H1 (cell line): Measurements from ENCODE around the gene CNOT9. TPM values are rescaled to one million over a fixed set of nuclear protein-coding genes. Genes with fewer than 3 reads are reported as not detected.

Experiments
- CTCF ChIA-PET: fragments of 300-600 bp; sonication (Branson Sonifier 250); formaldehyde crosslinking; loops from one replicate; lab custom pipeline; 2021; ENCODE audit not compliant: partially characterized antibody; lab: Charles Lee
- POLR2A ChIA-PET: fragments of 300-600 bp; sonication (Branson Sonifier 250); formaldehyde crosslinking; loops from one replicate; lab custom pipeline; 2021; ENCODE audit warnings: inconsistent platforms; ENCODE audit not compliant: partially characterized antibody; lab: Charles Lee
- DNase-seq, 2 experiments: peaks; one replicate each; pipeline versions ENCODE4 v3.0.0 to v3.0.0-alpha.2; 2010 to 2022; ENCODE audit warnings: low spot score in 2 of 2, low read depth in 1 of 2, mixed read lengths in 1 of 2
- FAIRE-seq: peaks from 2 replicates; lab custom pipeline; 2011; peaks lifted over from hg19 to GRCh38; lab: Jason Lieb, UNC
- H2AFZ ChIP-seq: 2 replicates; pipeline ENCODE4 v1.8.1; 2012; ENCODE audit warnings: low read length, inconsistent platforms
- H2AK5ac ChIP-seq: 2 replicates; pipeline ENCODE4 v1.6.1; 2013; ENCODE audit warnings: low read depth, low read length
- H2BK120ac ChIP-seq: replicated peaks from 2 replicates; pipeline ENCODE3; 2013; ENCODE audit warnings: low read depth, low read length, inconsistent platforms
- H2BK12ac ChIP-seq: 2 replicates; pipeline ENCODE4 v1.6.1; 2013; ENCODE audit warnings: low read depth, low read length
- H2BK15ac ChIP-seq: 2 replicates; pipeline ENCODE4 v1.6.1; 2013; ENCODE audit warnings: low read length
- H2BK20ac ChIP-seq: 2 replicates; pipeline ENCODE4 v1.6.1; 2013; ENCODE audit warnings: low read length
- H2BK5ac ChIP-seq: 2 replicates; pipeline ENCODE4 v1.6.1; 2013; ENCODE audit warnings: low read depth, low read length
- H3K14ac ChIP-seq: 2 replicates; pipeline ENCODE4 v1.6.1; 2013; ENCODE audit warnings: inconsistent platforms; ENCODE audit not compliant: insufficient read length
- H3K18ac ChIP-seq: 2 replicates; pipeline ENCODE4 v1.6.1; 2013; ENCODE audit warnings: low read length; ENCODE audit errors: extremely low read depth
- H3K23ac ChIP-seq: 2 replicates; pipeline ENCODE4 v1.6.1; 2013; ENCODE audit warnings: inconsistent platforms; ENCODE audit not compliant: insufficient read length
- H3K23me2 ChIP-seq: 2 replicates; pipeline ENCODE4 v1.6.1; 2013; ENCODE audit warnings: low read depth, low read length
- H3K27ac ChIP-seq: 2 replicates; pipeline ENCODE4 v1.6.1; 2011; ENCODE audit warnings: low read depth, low read length, inconsistent platforms
- H3K27me3 ChIP-seq, 4 experiments: replicated peaks in 1 of 4; 1 replicate in 1 of 4; 2 replicates in 3 of 4; pipeline versions ENCODE4 v1.6.1 to v1.8.1; 2011 to 2013; ENCODE audit warnings: low read length in 3 of 4, mild to moderate bottlenecking in 3 of 4, inconsistent platforms in 2 of 4, mixed read lengths in 2 of 4, moderate library complexity in 1 of 4; ENCODE audit not compliant: control insufficient read depth in 3 of 4, insufficient read depth in 3 of 4; ENCODE audit errors: extremely low read depth in 1 of 4
- H3K36me3 ChIP-seq, 4 experiments: 2 replicates each; pipeline versions ENCODE4 v1.6.1 to v1.8.1; 2011 to 2013; ENCODE audit warnings: mild to moderate bottlenecking in 4 of 4, low read length in 3 of 4, moderate library complexity in 2 of 4, control low read depth in 1 of 4, inconsistent platforms in 1 of 4; ENCODE audit not compliant: insufficient read depth in 4 of 4, control insufficient read depth in 2 of 4
- H3K4ac ChIP-seq: replicated peaks from 2 replicates; pipeline ENCODE3; 2013; ENCODE audit warnings: low read length, low read depth, mixed read lengths, inconsistent platforms; ENCODE audit not compliant: insufficient read length
- H3K4me1 ChIP-seq, 4 experiments: replicated peaks in 1 of 4; 1 replicate in 1 of 4; 2 replicates in 3 of 4; pipeline versions ENCODE4 v1.6.1 to v1.8.1; 2011 to 2013; ENCODE audit warnings: low read length in 3 of 4, inconsistent platforms in 2 of 4, mixed read lengths in 1 of 4; ENCODE audit not compliant: insufficient read depth in 4 of 4, control insufficient read depth in 3 of 4
- H3K4me2 ChIP-seq, 2 experiments: 2 replicates each; pipeline versions ENCODE4 v1.6.1 to v1.8.1; 2011 to 2013; ENCODE audit warnings: low read depth in 2 of 2, low read length in 2 of 2, control low read depth in 1 of 2, inconsistent platforms in 1 of 2, mild to moderate bottlenecking in 1 of 2; ENCODE audit not compliant: insufficient read depth in 1 of 2
- H3K4me3 ChIP-seq, 4 experiments: fragments of 200-600, 300-600 bp in 1 of 4; sonication (generic), shearing (Covaris generic), sonication (Bioruptor Twin) in 1 of 4; 2 replicates each; pipeline versions ENCODE4 v1.5.1 to v1.8.1; 2011 to 2016; ENCODE audit warnings: low read length in 4 of 4, low read depth in 3 of 4, control low read depth in 2 of 4, inconsistent platforms in 2 of 4, mild to moderate bottlenecking in 2 of 4, mixed read lengths in 1 of 4, moderate library complexity in 1 of 4; ENCODE audit not compliant: insufficient read depth in 2 of 4; ENCODE audit errors: extremely low read depth in 1 of 4
- H3K56ac ChIP-seq: replicated peaks from 2 replicates; pipeline ENCODE3; 2013; ENCODE audit warnings: low read depth, mild to moderate bottlenecking, mixed read lengths, low read length, inconsistent platforms; ENCODE audit not compliant: insufficient read length
- H3K79me1 ChIP-seq: 2 replicates; pipeline ENCODE4 v1.6.1; 2013; ENCODE audit warnings: low read depth, low read length, control low read depth
- H3K79me2 ChIP-seq, 2 experiments: 2 replicates each; pipeline versions ENCODE4 v1.6.1 to v1.8.1; 2012 to 2013; ENCODE audit warnings: low read length in 2 of 2, mild to moderate bottlenecking in 2 of 2, inconsistent platforms in 1 of 2; ENCODE audit not compliant: insufficient read depth in 2 of 2, control insufficient read depth in 1 of 2
- H3K9ac ChIP-seq, 4 experiments: replicated peaks in 1 of 4; 1 replicate in 1 of 4; 2 replicates in 3 of 4; pipeline versions ENCODE4 v1.6.1 to v1.8.1; 2011 to 2013; ENCODE audit warnings: low read depth in 3 of 4, low read length in 3 of 4, control low read depth in 2 of 4, mild to moderate bottlenecking in 2 of 4, moderate library complexity in 2 of 4, inconsistent platforms in 1 of 4; ENCODE audit errors: extremely low read depth in 1 of 4
- H3K9me3 ChIP-seq, 2 experiments: 2 replicates each; pipeline versions ENCODE4 v1.6.1 to v1.8.1; 2012 to 2013; ENCODE audit warnings: mild to moderate bottlenecking in 2 of 2, moderate library complexity in 2 of 2, control low read depth in 1 of 2, inconsistent platforms in 1 of 2, low read depth in 1 of 2, low read length in 1 of 2, mixed read lengths in 1 of 2; ENCODE audit not compliant: insufficient read depth in 2 of 2
- H4K20me1 ChIP-seq, 2 experiments: replicated peaks in 1 of 2; 2 replicates each; pipeline versions ENCODE3 to v1.8.1; 2011 to 2013; ENCODE audit warnings: inconsistent platforms in 2 of 2, low read length in 2 of 2, mild to moderate bottlenecking in 1 of 2; ENCODE audit not compliant: insufficient read depth in 2 of 2, control insufficient read depth in 1 of 2
- H4K5ac ChIP-seq: 2 replicates; pipeline ENCODE4 v1.6.1; 2013; ENCODE audit warnings: low read length, low read depth, mixed read lengths, inconsistent platforms; ENCODE audit not compliant: insufficient read length
- H4K8ac ChIP-seq: 2 replicates; pipeline ENCODE4 v1.8.0; 2013; ENCODE audit warnings: mild to moderate bottlenecking, moderate library complexity, low read length, inconsistent platforms; ENCODE audit not compliant: insufficient read depth; ENCODE audit errors: extremely low read depth
- H4K91ac ChIP-seq: replicated peaks from 2 replicates; pipeline ENCODE3; 2013; ENCODE audit warnings: low read length, mixed read lengths, inconsistent platforms; ENCODE audit not compliant: insufficient read length
- NANOG ChIP-seq: IDR thresholded peaks from 2 replicates; pipeline ENCODE4 v1.6.1; 2011; ENCODE audit warnings: low read length, low read depth, mild to moderate bottlenecking, inconsistent platforms; ENCODE audit not compliant: insufficient read depth, poor library complexity, severe bottlenecking
- POLR2A ChIP-seq, 2 experiments: IDR thresholded peaks; 1 replicate in 1 of 2; 2 replicates in 1 of 2; pipeline ENCODE4 v1.6.1; 2011; ENCODE audit warnings: low read depth in 2 of 2, low read length in 2 of 2, mild to moderate bottlenecking in 2 of 2; ENCODE audit errors: control extremely low read depth in 1 of 2
- POLR2AphosphoS5 ChIP-seq: IDR thresholded peaks from 2 replicates; pipeline ENCODE4 v1.6.1; 2011; ENCODE audit warnings: low read depth, low read length
- TAF1 ChIP-seq: IDR thresholded peaks from 2 replicates; pipeline ENCODE4 v1.6.1; 2011; ENCODE audit warnings: mild to moderate bottlenecking, low read depth, low read length
- TEAD4 ChIP-seq: IDR thresholded peaks from 2 replicates; pipeline ENCODE4 v1.6.1; 2012; ENCODE audit warnings: low read depth, low read length, inconsistent platforms, mixed read lengths
- WGBS, 2 experiments: shearing (Covaris generic) in 1 of 2; methylation state at CpG; one replicate each; pipeline versions ENCODE4 v1.1.6 to v1.1.7; 2013 to 2015; ENCODE audit warnings: low lambda C conversion rate in 2 of 2, mixed read lengths in 2 of 2, inconsistent platforms in 1 of 2, low coverage in 1 of 2, missing lambda C conversion rate in 1 of 2; ENCODE audit not compliant: insufficient replicate concordance in 2 of 2, insufficient coverage in 1 of 2, insufficient read length in 1 of 2; ENCODE audit errors: extremely low coverage in 1 of 2, missing lambda C conversion rate in 1 of 2; 5-methylcytosine and 5-hydroxymethylcytosine counted together
- polyA plus RNA-seq, 7 experiments: library from polyadenylated mRNA; depleted of rRNA in 3 of 7; stranded (reverse) in 5 of 7; unstranded in 2 of 7; fragments of >200 nt in 5 of 7; fragments of 200-250 nt in 2 of 7; gene quantifications; 1 replicate in 5 of 7; 2 replicates in 1 of 7; 4 replicates in 1 of 7; pipeline versions ENCODE4 v1.2.1 to v1.2.3, GENCODE V29; 2011 to 2013; ENCODE audit warnings: missing spikeins in 2 of 7, mixed read lengths in 2 of 7
- total RNA-seq: library from RNA; stranded (reverse); fragmentation: NEBNext Ultra II Directional; extraction: Animal tissue kit (Norgen Biotek cat#: 25700); gene quantifications from 2 replicates; pipeline ENCODE4 v1.2.1, GENCODE V29; 2021

Gene CNOT9
- total and polyA plus RNA-seq, 2 of the 8 experiments (the other 6 are each of a cell fraction or from before 2014, with no cell fraction given) = 79.3 to 81.2 TPM

- Histone ChIP-seq H3K4me2 (peak overlapping the region; percentile 49 to 65), H3K4ac (no peak overlapping the region), H3K79me1 (no peaks in the 10 kb centered on the region), H4K5ac (peak overlapping the region; percentile 99), H3K4me1 (peaks cover 0 to 14% (median 0%) of the 10 kb centered on the region in 4 experiments; a peak in 3 of 7 replicates), H4K91ac (no peak overlapping the region), H2AK5ac (no peak overlapping the region), H3K23me2 (no peaks in the 10 kb centered on the region; the same call in 1 of the 2 replicates), H2BK5ac (no peak overlapping the region), H4K8ac (no peak overlapping the region), H4K20me1 (peaks cover 1 to 2% of the 10 kb centered on the region in 2 experiments), H2BK120ac (no peak overlapping the region), H3K79me2 (0 out of 4 replicates have a peak, but pooled peaks cover 0 to 9% of the 10 kb centered on the region in 2 experiments), H3K4me3 (peak overlapping the region in 1 of 4 experiments; percentile 19; a peak in 1 of 8 replicates), H3K9me3 (no peaks in the 10 kb centered on the region), H2BK12ac (no peak overlapping the region), H3K27me3 (no peaks in the 10 kb centered on the region), H3K18ac (no peak overlapping the region; the same call in 1 of the 2 replicates), H2BK20ac (no peak overlapping the region), H3K23ac (no peak overlapping the region), H3K36me3 (peaks cover 4 to 69% (median 31%) of the 10 kb centered on the region in 4 experiments; a peak in 7 of 8 replicates), H3K27ac (no peak overlapping the region), H3K56ac (no peak overlapping the region), H3K9ac (no peak overlapping the region), H3K14ac (no peak overlapping the region), H2BK15ac (no peak overlapping the region), H2AFZ (no peak overlapping the region)
- DNase-seq (peak in 1 of 2 experiments; percentile 17), FAIRE-seq (peak; percentile 78)
- CTCF ChIA-PET = no interaction called here
- POLR2A ChIA-PET = interaction anchor here (0.5 to 1.2 kb wide), 3 partner anchors 9 to 26 kb away, joined by 3 to 6 read pairs (median 4); partner anchors contain the start of gene USP37
- 14% methylated on average over 4 of the region's 4 CpGs; no CpG with 5 or more reads in 1 of the 2 experiments for WGBS, 2 experiments
- no peak for TF ChIP-seq TEAD4
- peak; percentile 37; the same call in 1 of the 2 replicates for TF ChIP-seq POLR2AphosphoS5
- 0 out of 2 replicates have a peak, but pooled peaks have one; percentile 29 for TF ChIP-seq TAF1
- TF ChIP-seq NANOG = peak; percentile 55
- peak in 1 of 2 experiments; percentile 41; a peak in 1 of 3 replicates for TF ChIP-seq POLR2A (IDR thresholded peaks at IDR 0.05; ENCODE audit: control extremely low read depth in 1 of 2, low read depth in 2 of 2, low read length in 2 of 2)
Measured at GRCh38 chr2:218555527-218555926, 13.1 kb upstream of the CNOT9 start.
